Measurements from ENCODE around the gene JADE3.

DNA sequence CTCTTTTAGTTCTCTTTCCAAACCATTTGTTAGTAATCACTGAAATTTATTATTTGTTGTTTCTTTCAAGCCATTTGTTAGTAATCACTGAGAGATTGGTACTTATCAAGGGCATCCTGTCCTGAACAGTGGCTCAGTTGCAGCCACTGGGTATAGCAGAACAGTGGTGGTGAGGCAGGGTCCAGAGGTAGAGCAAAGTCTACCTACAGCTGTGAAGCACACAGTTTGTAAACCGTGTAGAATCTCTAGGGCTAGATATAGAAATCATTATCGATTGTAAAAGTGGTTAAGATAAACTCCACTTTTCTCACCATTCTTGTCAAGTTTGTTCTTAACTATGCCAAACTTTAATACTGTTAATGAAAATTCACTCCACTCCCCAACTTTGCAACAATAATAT, 4.1 kb downstream of the JADE3 start:
- TF ChIP-seq, protein P1, sequence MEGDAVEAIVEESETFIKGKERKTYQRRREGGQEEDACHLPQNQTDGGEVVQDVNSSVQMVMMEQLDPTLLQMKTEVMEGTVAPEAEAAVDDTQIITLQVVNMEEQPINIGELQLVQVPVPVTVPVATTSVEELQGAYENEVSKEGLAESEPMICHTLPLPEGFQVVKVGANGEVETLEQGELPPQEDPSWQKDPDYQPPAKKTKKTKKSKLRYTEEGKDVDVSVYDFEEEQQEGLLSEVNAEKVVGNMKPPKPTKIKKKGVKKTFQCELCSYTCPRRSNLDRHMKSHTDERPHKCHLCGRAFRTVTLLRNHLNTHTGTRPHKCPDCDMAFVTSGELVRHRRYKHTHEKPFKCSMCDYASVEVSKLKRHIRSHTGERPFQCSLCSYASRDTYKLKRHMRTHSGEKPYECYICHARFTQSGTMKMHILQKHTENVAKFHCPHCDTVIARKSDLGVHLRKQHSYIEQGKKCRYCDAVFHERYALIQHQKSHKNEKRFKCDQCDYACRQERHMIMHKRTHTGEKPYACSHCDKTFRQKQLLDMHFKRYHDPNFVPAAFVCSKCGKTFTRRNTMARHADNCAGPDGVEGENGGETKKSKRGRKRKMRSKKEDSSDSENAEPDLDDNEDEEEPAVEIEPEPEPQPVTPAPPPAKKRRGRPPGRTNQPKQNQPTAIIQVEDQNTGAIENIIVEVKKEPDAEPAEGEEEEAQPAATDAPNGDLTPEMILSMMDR (IDR thresholded peaks at IDR 0.05): no peak
- TF ChIP-seq POLR2A (IDR thresholded peaks at IDR 0.05): no peak
